ENCODE measurements around the gene OR2T2. TPM values are rescaled to one million over a fixed set of nuclear protein-coding genes. Genes with fewer than 3 reads are reported as not detected.

Gene OR2T2
- total and polyA plus RNA-seq, 2 of the 8 experiments (the other 6 are each of a cell fraction or from before 2014, with no cell fraction given): not detected

GRCh38 chr1:248416226-248416625, 29.2 kb upstream of the OR2T2 start (continued):
- no peak for TF ChIP-seq TEAD4 (IDR thresholded peaks at IDR 0.05; ENCODE audit: low read depth, low read length)
- no peak for TF ChIP-seq GTF2F1 (IDR thresholded peaks at IDR 0.05; ENCODE audit: borderline replicate concordance, low read depth, low read length)
- TF ChIP-seq, protein P1, sequence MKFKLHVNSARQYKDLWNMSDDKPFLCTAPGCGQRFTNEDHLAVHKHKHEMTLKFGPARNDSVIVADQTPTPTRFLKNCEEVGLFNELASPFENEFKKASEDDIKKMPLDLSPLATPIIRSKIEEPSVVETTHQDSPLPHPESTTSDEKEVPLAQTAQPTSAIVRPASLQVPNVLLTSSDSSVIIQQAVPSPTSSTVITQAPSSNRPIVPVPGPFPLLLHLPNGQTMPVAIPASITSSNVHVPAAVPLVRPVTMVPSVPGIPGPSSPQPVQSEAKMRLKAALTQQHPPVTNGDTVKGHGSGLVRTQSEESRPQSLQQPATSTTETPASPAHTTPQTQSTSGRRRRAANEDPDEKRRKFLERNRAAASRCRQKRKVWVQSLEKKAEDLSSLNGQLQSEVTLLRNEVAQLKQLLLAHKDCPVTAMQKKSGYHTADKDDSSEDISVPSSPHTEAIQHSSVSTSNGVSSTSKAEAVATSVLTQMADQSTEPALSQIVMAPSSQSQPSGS (IDR thresholded peaks at IDR 0.05; ENCODE audit: low read length): no peak
- TF ChIP-seq, protein P2, sequence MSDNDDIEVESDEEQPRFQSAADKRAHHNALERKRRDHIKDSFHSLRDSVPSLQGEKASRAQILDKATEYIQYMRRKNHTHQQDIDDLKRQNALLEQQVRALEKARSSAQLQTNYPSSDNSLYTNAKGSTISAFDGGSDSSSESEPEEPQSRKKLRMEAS (IDR thresholded peaks at IDR 0.05): no peak
- no peak for TF ChIP-seq POLR2A (IDR thresholded peaks at IDR 0.05; ENCODE audit: control extremely low read depth in 1 of 2, low read depth in 2 of 2, low read length in 2 of 2)

All from H1 (cell line).